Measurements from ENCODE around the gene PCYOX1L. TPM values are rescaled to one million over a fixed set of nuclear protein-coding genes. Genes with fewer than 3 reads are reported as not detected.

Gene PCYOX1L
- total and polyA plus RNA-seq, 9 of the 15 experiments (the other 6 are each of a cell fraction or from before 2014, with no cell fraction given): 2.3 to 17.9 (median 6.0) TPM

DNA sequence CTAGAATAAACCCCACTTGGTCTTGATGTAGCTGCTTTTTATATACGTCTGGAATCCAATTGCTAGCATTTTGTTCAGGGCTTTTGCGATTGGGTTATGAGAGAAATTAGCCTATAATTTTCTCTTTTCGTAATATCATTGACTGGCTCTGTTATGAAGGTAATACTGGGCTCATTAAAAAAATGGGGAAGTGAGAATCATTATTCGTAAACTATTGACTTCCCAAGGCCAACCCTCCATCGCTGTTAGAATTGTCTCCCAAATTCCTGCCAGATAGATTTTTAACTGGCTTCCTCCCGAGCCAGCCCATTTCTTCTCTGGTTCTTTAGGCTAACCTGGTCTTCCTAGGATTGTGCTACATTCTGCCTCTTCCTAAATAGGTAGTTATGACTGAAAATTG lies 48.5 kb upstream of the PCYOX1L start:
- DNase-seq (ENCODE audit: extremely low read depth in 1 of 4, low spot score in 3 of 4): no peak
- ChIA-PET CTCF (ENCODE audit: low intra/inter-chr PET ratio) (no interaction called here), POLR2A (interaction anchor here (0.5 to 1.1 kb wide), 3 partner anchors 25 to 1727 kb away, joined by 3 read pairs; no protein-coding TSS in a partner anchor)
- FAIRE-seq: no peak
- H3K36me3 ChIP-seq (ENCODE audit: control insufficient read depth, insufficient read depth, low read length): no peaks in the 10 kb centered on the region
- no peak overlapping the region for H2AFZ ChIP-seq (ENCODE audit: low read depth, low read length)
- H3K9me1 ChIP-seq (ENCODE audit: control insufficient read depth, insufficient read depth, low read length): no peaks in the 10 kb centered on the region
- BruUV-seq (replicated peaks): no TSS peak
- no peak overlapping the region for H3K9ac ChIP-seq (ENCODE audit: insufficient read depth in 1 of 2, low read depth in 2 of 2, low read length in 2 of 2)
- intact Hi-C loops (cut with micrococcal nuclease) (no loop called here), in situ Hi-C loops (cut with MboI) (no loop called here)
- no peak overlapping the region for H3K27ac ChIP-seq (ENCODE audit: extremely low read depth, low read depth, low read length)
- H3K4me1 ChIP-seq (replicated peaks in 1 of 2; ENCODE audit: control insufficient read depth in 2 of 2, insufficient read depth in 2 of 2, low read length in 2 of 2): no peaks in the 10 kb centered on the region
- TF ChIP-seq SPI1 (IDR thresholded peaks at IDR 0.05; ENCODE audit: borderline replicate concordance, low read depth, low read length): peak; percentile 34; the same call in 1 of the 2 replicates
- TF ChIP-seq CBFA2T3 (IDR thresholded peaks at IDR 0.05): no peak
- H3K27me3 ChIP-seq (ENCODE audit: control insufficient read depth in 2 of 2, insufficient read depth in 2 of 2, low read length in 2 of 2): peaks cover 37 to 60% of the 10 kb centered on the region in 2 experiments
- H3K4me2 ChIP-seq (ENCODE audit: insufficient read depth, low read length): no peak overlapping the region
- 8% methylated on average over 6 of the region's 6 CpGs for WGBS (ENCODE audit: insufficient coverage, low coverage, missing lambda C conversion rate)
- H3K9me3 ChIP-seq (replicated peaks; ENCODE audit: control insufficient read depth, insufficient read depth, low read depth, low read length): no peaks in the 10 kb centered on the region
- no peak overlapping the region for H3K4me3 ChIP-seq
- H4K20me1 ChIP-seq (replicated peaks; ENCODE audit: control insufficient read depth, insufficient read depth, low read length): 0 out of 2 replicates have a peak, but pooled peaks cover 1% of the 10 kb centered on the region
- H3K79me2 ChIP-seq (ENCODE audit: control insufficient read depth, insufficient read depth, low read length): no peaks in the 10 kb centered on the region
- no peak for ATAC-seq

- no peaks in the 10 kb centered on the region for H3K9me3 ChIP-seq (replicated peaks; ENCODE audit: control insufficient read depth, insufficient read depth, low read depth, low read length)
- intact Hi-C loops (cut with micrococcal nuclease) (no loop called here), in situ Hi-C loops (cut with MboI) (no loop called here)
- no peaks in the 10 kb centered on the region for H3K36me3 ChIP-seq (ENCODE audit: control insufficient read depth, insufficient read depth, low read length)
- no peak overlapping the region for H3K4me3 ChIP-seq
- no peak for DNase-seq (ENCODE audit: extremely low read depth in 1 of 4, low spot score in 3 of 4)
- no peak overlapping the region for H3K4me2 ChIP-seq (ENCODE audit: insufficient read depth, low read length)
- WGBS (ENCODE audit: insufficient coverage, low coverage, missing lambda C conversion rate): 13% methylated on average over 4 of the region's 4 CpGs
- peaks cover 31 to 53% of the 10 kb centered on the region in 2 experiments for H3K27me3 ChIP-seq (ENCODE audit: control insufficient read depth in 2 of 2, insufficient read depth in 2 of 2, low read length in 2 of 2)
- ChIA-PET POLR2A (interaction anchor here (0.6 to 2.1 kb wide), 4 partner anchors 10 to 61 kb away, joined by 3 to 9 read pairs (median 4); no protein-coding TSS in a partner anchor), CTCF (ENCODE audit: low intra/inter-chr PET ratio) (no interaction called here)
- ATAC-seq: no peak
- TF ChIP-seq, protein P1, sequence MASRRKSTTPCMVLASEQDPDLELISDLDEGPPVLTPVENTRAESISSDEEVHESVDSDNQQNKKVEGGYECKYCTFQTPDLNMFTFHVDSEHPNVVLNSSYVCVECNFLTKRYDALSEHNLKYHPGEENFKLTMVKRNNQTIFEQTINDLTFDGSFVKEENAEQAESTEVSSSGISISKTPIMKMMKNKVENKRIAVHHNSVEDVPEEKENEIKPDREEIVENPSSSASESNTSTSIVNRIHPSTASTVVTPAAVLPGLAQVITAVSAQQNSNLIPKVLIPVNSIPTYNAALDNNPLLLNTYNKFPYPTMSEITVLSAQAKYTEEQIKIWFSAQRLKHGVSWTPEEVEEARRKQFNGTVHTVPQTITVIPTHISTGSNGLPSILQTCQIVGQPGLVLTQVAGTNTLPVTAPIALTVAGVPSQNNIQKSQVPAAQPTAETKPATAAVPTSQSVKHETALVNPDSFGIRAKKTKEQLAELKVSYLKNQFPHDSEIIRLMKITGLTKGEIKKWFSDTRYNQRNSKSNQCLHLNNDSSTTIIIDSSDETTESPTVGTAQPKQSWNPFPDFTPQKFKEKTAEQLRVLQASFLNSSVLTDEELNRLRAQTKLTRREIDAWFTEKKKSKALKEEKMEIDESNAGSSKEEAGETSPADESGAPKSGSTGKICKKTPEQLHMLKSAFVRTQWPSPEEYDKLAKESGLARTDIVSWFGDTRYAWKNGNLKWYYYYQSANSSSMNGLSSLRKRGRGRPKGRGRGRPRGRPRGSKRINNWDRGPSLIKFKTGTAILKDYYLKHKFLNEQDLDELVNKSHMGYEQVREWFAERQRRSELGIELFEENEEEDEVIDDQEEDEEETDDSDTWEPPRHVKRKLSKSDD (conservative IDR thresholded peaks at IDR 0.05; ENCODE audit: low read length): no peak
- TF ChIP-seq TEAD1 (CRISPR knock-in tag; IDR thresholded peaks at IDR 0.05) (no peak), ATF6 (CRISPR knock-in tag; IDR thresholded peaks at IDR 0.05) (no peak), KDM1A (IDR thresholded peaks at IDR 0.05) (0 out of 4 replicates have a peak, but pooled peaks of 1 of the 2 experiments have one; percentile 13), ASH1L (IDR thresholded peaks at IDR 0.05; ENCODE audit: borderline replicate concordance, low read depth, partially characterized antibody) (no peak), ZBTB8A (IDR thresholded peaks at IDR 0.05; ENCODE audit: partially characterized antibody) (no peak), CEBPB (tag; IDR thresholded peaks at IDR 0.05) (no peak), BCOR (IDR thresholded peaks at IDR 0.05) (peak; percentile 49; the same call in 1 of the 2 replicates), RBM25 (IDR thresholded peaks at IDR 0.05; ENCODE audit: low read depth, low read length, severe bottlenecking) (peak; percentile 65)
- H2AFZ ChIP-seq (ENCODE audit: low read depth, low read length): no peak overlapping the region
- BruUV-seq (replicated peaks): no TSS peak
- no peaks in the 10 kb centered on the region for H4K20me1 ChIP-seq (replicated peaks; ENCODE audit: control insufficient read depth, insufficient read depth, low read length)
- no peaks in the 10 kb centered on the region for H3K79me2 ChIP-seq (ENCODE audit: control insufficient read depth, insufficient read depth, low read length)
- no peaks in the 10 kb centered on the region for H3K9me1 ChIP-seq (ENCODE audit: control insufficient read depth, insufficient read depth, low read length)
- FAIRE-seq: no peak
- no peaks in the 10 kb centered on the region for H3K4me1 ChIP-seq (replicated peaks in 1 of 2; ENCODE audit: control insufficient read depth in 2 of 2, insufficient read depth in 2 of 2, low read length in 2 of 2)
- H3K27ac ChIP-seq (ENCODE audit: extremely low read depth, low read depth, low read length): no peak overlapping the region
- no peak overlapping the region for H3K9ac ChIP-seq (ENCODE audit: insufficient read depth in 1 of 2, low read depth in 2 of 2, low read length in 2 of 2)
These were observed 47.4 kb upstream of the PCYOX1L start for GRCh38 chr5:149310488-149310887.

All from K562 (cell line).